Hindlimb muscle (tissue), 1 donor: ENCODE results near the gene RBM18. TPM values are rescaled to one million over a fixed set of nuclear protein-coding genes. Genes with fewer than 3 reads are reported as not detected.

Experiments used
- DNase-seq: peaks from one replicate; pipeline ENCODE4 v3.0.0-alpha.2; 2013
- polyA plus RNA-seq: library from polyadenylated mRNA; unstranded; fragments of 120-200 nt; gene quantifications from one replicate; pipeline ENCODE4 v1.2.1, GENCODE V29; 2013; ENCODE audit not compliant: insufficient read length

The RBM18 gene
- polyA plus RNA-seq, 1 donor, result 30.9 TPM

- peak; percentile 45 for DNase-seq
These were observed 60.6 kb downstream of the RBM18 start for GRCh38 chr9:122204055-122204454.

- DNase-seq, result no peak
These were observed 62.5 kb downstream of the RBM18 start for GRCh38 chr9:122202111-122202510.

- DNase-seq, result no peak
These were observed 63.0 kb downstream of the RBM18 start for GRCh38 chr9:122201641-122202040.

GRCh38 chr9:122200960-122201595 is 63.6 kb downstream of the RBM18 start:
- DNase-seq, result peak; percentile 41

- no peak for DNase-seq
These were observed 66.8 kb downstream of the RBM18 start for GRCh38 chr9:122197882-122198281.

GRCh38 chr9:122197426-122197825 is 67.2 kb downstream of the RBM18 start:
- no peak for DNase-seq

- no peak for DNase-seq
These were observed 68.8 kb downstream of the RBM18 start for GRCh38 chr9:122195875-122196274.

- no peak for DNase-seq
These were observed 71.0 kb downstream of the RBM18 start for GRCh38 chr9:122193651-122194050.

GRCh38 chr9:122192914-122193525 is 71.6 kb downstream of the RBM18 start:
- no peak for DNase-seq

- no peak for DNase-seq
These were observed 72.3 kb downstream of the RBM18 start for GRCh38 chr9:122192261-122192875.

- no peak for DNase-seq
These were observed 73.1 kb downstream of the RBM18 start for GRCh38 chr9:122191584-122191983.

GRCh38 chr9:122190597-122191381 is 73.9 kb downstream of the RBM18 start:
- no peak for DNase-seq

- DNase-seq, result no peak
These were observed 76.3 kb downstream of the RBM18 start for GRCh38 chr9:122188369-122188768.

Other genes starting within 250 kb of the RBM18 start
- 27.9 TPM for gene TTLL11, start 171.5 kb downstream of the RBM18 start, polyA plus RNA-seq
- gene NDUFA8, start 105.1 kb downstream of the RBM18 start, polyA plus RNA-seq, result 58.6 TPM
- gene MORN5, start 104.9 kb downstream of the RBM18 start, polyA plus RNA-seq, result not detected
- gene LHX6, start 35.9 kb downstream of the RBM18 start, polyA plus RNA-seq, result 7.7 TPM
- gene MRRF, start within 50 bp of the RBM18 start, polyA plus RNA-seq, result 26.7 TPM
- 4.7 TPM for gene PTGS1, start 106.2 kb upstream of the RBM18 start, polyA plus RNA-seq
- gene OR1J1, start 213.1 kb upstream of the RBM18 start, polyA plus RNA-seq, result not detected
- not detected for gene OR1J2, start 246.0 kb upstream of the RBM18 start, polyA plus RNA-seq